ENCODE data around the gene BRCC3.

BRCC3 gene

DNA sequence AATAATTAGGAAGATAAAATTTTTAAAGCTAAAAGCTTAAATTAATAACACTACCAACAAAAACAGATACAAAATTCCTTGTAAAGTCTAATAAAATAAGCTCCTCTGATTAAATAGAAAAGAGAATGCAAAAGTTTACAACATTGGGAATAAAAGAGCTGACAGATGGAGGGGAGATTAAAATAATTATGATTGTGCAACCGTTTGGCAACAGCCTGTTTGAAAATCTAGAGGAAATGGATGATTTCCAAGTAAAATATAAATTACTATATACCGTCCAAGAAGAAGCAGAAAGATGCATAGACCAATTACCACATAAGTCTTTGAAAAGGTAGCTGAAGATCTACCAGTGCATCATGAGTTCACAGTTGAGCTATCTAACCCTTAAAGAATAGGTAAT, 98.6 kb downstream of the BRCC3 start:
- H3K79me2 ChIP-seq (ENCODE audit: insufficient read depth, low read length), result no peaks in the 10 kb centered on the region
- no peak overlapping the region for H3K9ac ChIP-seq (ENCODE audit: low read length)
- H3K4me2 ChIP-seq (ENCODE audit: low read length), result no peak overlapping the region
- no peaks in the 10 kb centered on the region for H3K9me3 ChIP-seq (ENCODE audit: low read length)
- no peak overlapping the region for H2AFZ ChIP-seq (ENCODE audit: low read length)
- no peak for TF ChIP-seq EZH2 (IDR thresholded peaks at IDR 0.05; ENCODE audit: borderline replicate concordance, low read length)
- TF ChIP-seq, protein P1, sequence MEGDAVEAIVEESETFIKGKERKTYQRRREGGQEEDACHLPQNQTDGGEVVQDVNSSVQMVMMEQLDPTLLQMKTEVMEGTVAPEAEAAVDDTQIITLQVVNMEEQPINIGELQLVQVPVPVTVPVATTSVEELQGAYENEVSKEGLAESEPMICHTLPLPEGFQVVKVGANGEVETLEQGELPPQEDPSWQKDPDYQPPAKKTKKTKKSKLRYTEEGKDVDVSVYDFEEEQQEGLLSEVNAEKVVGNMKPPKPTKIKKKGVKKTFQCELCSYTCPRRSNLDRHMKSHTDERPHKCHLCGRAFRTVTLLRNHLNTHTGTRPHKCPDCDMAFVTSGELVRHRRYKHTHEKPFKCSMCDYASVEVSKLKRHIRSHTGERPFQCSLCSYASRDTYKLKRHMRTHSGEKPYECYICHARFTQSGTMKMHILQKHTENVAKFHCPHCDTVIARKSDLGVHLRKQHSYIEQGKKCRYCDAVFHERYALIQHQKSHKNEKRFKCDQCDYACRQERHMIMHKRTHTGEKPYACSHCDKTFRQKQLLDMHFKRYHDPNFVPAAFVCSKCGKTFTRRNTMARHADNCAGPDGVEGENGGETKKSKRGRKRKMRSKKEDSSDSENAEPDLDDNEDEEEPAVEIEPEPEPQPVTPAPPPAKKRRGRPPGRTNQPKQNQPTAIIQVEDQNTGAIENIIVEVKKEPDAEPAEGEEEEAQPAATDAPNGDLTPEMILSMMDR (IDR thresholded peaks at IDR 0.05; ENCODE audit: low read length), result no peak
- H3K36me3 ChIP-seq (ENCODE audit: insufficient read depth, low read length), result no peaks in the 10 kb centered on the region
- H3F3A ChIP-seq (ENCODE audit: insufficient read depth, low read length), result no peaks in the 10 kb centered on the region
- H3K9me2 ChIP-seq (ENCODE audit: low read depth, low read length), result no peaks in the 10 kb centered on the region
- no peaks in the 10 kb centered on the region for H4K20me1 ChIP-seq (ENCODE audit: insufficient read depth, low read length)
- H3K27ac ChIP-seq (ENCODE audit: low read depth, low read length, poor library complexity, severe bottlenecking), result no peak overlapping the region
- H3K4me1 ChIP-seq (ENCODE audit: insufficient read depth, low read length, severe bottlenecking), result no peaks in the 10 kb centered on the region
- no peaks in the 10 kb centered on the region for H3K27me3 ChIP-seq (ENCODE audit: insufficient read depth, low read length)
- H3K4me3 ChIP-seq (ENCODE audit: low read depth, low read length, poor library complexity, severe bottlenecking), result no peak overlapping the region
